Smooth muscle cell (in vitro differentiated cells): ENCODE data around the gene FHL5. TPM values are rescaled to one million over a fixed set of nuclear protein-coding genes. Genes with fewer than 3 reads are reported as not detected.

Source experiments
- DNase-seq: peaks from one replicate; lab custom pipeline; 2025; ENCODE audit not compliant: unreplicated experiment; lab: John Stamatoyannopoulos, UW
- H2AFZ ChIP-seq: fragments of 200-600 bp; sonication (generic); 2 replicates; pipeline ENCODE4 v1.6.0; 2016; ENCODE audit warnings: antibody characterized with exemption, low read depth, mild to moderate bottlenecking
- H3F3A ChIP-seq: fragments of 200-600 bp; sonication (generic); 2 replicates; pipeline ENCODE4 v1.6.0; 2017; ENCODE audit warnings: antibody characterized with exemption, low read depth
- H3K27ac ChIP-seq: fragments of 200-600 bp; sonication (generic); 2 replicates; pipeline ENCODE4 v1.5.1; 2016; ENCODE audit warnings: low read depth, mild to moderate bottlenecking
- H3K27me3 ChIP-seq: fragments of 200-600 bp; sonication (generic); 2 replicates; pipeline ENCODE4 v1.6.1; 2016; ENCODE audit warnings: low read depth, mild to moderate bottlenecking
- H3K36me3 ChIP-seq: fragments of 200-600 bp; sonication (generic); 2 replicates; pipeline ENCODE4 v1.5.1; 2016; ENCODE audit warnings: low read depth
- H3K4me1 ChIP-seq: fragments of 200-600 bp; sonication (generic); 2 replicates; pipeline ENCODE4 v1.5.1; 2016; ENCODE audit warnings: low read depth
- H3K4me2 ChIP-seq: fragments of 200-600 bp; sonication (generic); 2 replicates; pipeline ENCODE4 v1.6.0; 2016; ENCODE audit warnings: mild to moderate bottlenecking
- H3K4me3 ChIP-seq: fragments of 200-600 bp; sonication (generic); 2 replicates; pipeline ENCODE4 v1.5.1; 2016; ENCODE audit warnings: mild to moderate bottlenecking
- H3K79me2 ChIP-seq: fragments of 200-600 bp; sonication (generic); 2 replicates; pipeline ENCODE4 v1.6.0; 2016; ENCODE audit warnings: low read depth, mild to moderate bottlenecking
- H3K9ac ChIP-seq: fragments of 200-600 bp; sonication (generic); 2 replicates; pipeline ENCODE4 v1.6.0; 2016; ENCODE audit warnings: low read depth
- H3K9me3 ChIP-seq: fragments of 200-600 bp; sonication (generic); replicated peaks from 2 replicates; pipeline ENCODE4 v1.5.1; 2016; ENCODE audit warnings: low read depth
- H4K20me1 ChIP-seq: fragments of 200-600 bp; sonication (generic); 2 replicates; pipeline ENCODE4 v1.6.0; 2016; ENCODE audit warnings: low read depth
- WGBS: methylation state at CpG from one replicate; pipeline ENCODE4 v1.1.7; 2016; ENCODE audit warnings: low lambda C conversion rate; 5-methylcytosine and 5-hydroxymethylcytosine counted together
- polyA plus RNA-seq: library from polyadenylated mRNA; unstranded; fragments of >200 nt; fragmentation: Nextera tagmentation; extraction: Ambion mirVana; gene quantifications from 2 replicates; pipeline ENCODE4 v1.2.1, GENCODE V29; 2016
- total RNA-seq: library from RNA; depleted of rRNA; stranded (reverse); fragments of >200 nt; gene quantifications from 2 replicates; pipeline ENCODE4 v1.2.3, GENCODE V29; 2014
- TF ChIP-seq, protein P1 (sequence below): fragments of 200-600 bp; sonication (generic); IDR thresholded peaks from 2 replicates; pipeline ENCODE4 v1.5.1; 2017; ENCODE audit warnings: borderline replicate concordance, mild to moderate bottlenecking, antibody characterized with exemption; ENCODE audit not compliant: insufficient read depth, poor library complexity, severe bottlenecking

FHL5 gene
- total and polyA plus RNA-seq, 2 experiments from 2014 or later = not detected

DNA sequence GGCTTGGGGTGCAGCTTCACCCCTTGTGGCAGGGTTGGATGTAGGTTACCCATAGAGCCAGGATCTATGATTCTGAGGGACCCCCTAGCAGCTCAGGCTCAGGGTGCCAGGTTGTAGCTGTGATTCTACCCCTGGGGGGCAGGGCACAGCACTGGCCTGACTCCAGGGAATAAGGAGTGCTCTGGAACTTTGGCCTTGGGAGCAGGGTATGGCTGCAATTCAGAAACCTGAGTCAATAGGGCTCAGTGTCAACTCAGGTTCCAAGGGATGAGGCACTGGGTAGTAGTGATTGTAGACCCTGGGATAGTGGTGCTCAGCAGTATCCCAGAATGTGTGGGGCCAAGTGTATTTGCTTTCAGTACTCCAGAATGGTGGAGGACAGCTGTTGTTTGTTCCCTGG, 8.6 kb downstream of the FHL5 start:
- Histone ChIP-seq H3K4me3 (no peak overlapping the region), H3K4me2 (no peak overlapping the region)
- no peak for DNase-seq

DNA sequence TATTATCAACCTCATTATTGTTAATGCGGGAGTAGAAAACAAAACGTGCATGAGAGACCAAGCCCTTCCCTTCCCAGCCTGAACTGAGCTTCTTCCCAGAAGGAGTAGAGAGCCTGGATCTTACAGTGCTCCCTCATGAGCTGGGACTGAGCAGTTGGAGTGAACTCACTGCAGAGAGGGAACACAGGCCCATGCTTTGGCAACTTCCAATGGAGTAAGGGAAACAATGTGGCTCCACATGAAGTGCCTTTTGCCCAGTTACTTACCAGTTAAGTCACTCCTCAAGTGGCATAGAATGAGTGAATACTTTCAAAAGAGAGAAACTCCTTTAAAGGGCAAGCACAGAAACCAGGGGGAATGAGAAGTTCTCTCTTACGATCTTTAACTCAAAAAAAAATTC, 12.4 kb downstream of the FHL5 start:
- H3K36me3 ChIP-seq = no peaks in the 10 kb centered on the region
- TF ChIP-seq, protein P1, sequence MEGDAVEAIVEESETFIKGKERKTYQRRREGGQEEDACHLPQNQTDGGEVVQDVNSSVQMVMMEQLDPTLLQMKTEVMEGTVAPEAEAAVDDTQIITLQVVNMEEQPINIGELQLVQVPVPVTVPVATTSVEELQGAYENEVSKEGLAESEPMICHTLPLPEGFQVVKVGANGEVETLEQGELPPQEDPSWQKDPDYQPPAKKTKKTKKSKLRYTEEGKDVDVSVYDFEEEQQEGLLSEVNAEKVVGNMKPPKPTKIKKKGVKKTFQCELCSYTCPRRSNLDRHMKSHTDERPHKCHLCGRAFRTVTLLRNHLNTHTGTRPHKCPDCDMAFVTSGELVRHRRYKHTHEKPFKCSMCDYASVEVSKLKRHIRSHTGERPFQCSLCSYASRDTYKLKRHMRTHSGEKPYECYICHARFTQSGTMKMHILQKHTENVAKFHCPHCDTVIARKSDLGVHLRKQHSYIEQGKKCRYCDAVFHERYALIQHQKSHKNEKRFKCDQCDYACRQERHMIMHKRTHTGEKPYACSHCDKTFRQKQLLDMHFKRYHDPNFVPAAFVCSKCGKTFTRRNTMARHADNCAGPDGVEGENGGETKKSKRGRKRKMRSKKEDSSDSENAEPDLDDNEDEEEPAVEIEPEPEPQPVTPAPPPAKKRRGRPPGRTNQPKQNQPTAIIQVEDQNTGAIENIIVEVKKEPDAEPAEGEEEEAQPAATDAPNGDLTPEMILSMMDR = no peak
- 95% methylated on average over 3 of the region's 3 CpGs for WGBS
- no peak overlapping the region for H2AFZ ChIP-seq
- DNase-seq = no peak
- H3K79me2 ChIP-seq = no peaks in the 10 kb centered on the region
- no peak overlapping the region for H3K4me3 ChIP-seq
- H3K27me3 ChIP-seq = no peaks in the 10 kb centered on the region
- no peak overlapping the region for H3K4me2 ChIP-seq
- H3K9ac ChIP-seq = no peak overlapping the region
- no peaks in the 10 kb centered on the region for H3F3A ChIP-seq
- H3K4me1 ChIP-seq = no peaks in the 10 kb centered on the region
- H3K27ac ChIP-seq = no peak overlapping the region
- H3K9me3 ChIP-seq = no peaks in the 10 kb centered on the region
- no peaks in the 10 kb centered on the region for H4K20me1 ChIP-seq

More for the DNA sequence above, 8.6 kb downstream of the FHL5 start:
- Histone ChIP-seq H3K9ac (no peak overlapping the region), H2AFZ (no peak overlapping the region), H4K20me1 (no peaks in the 10 kb centered on the region), H3K27me3 (no peaks in the 10 kb centered on the region), H3K4me1 (no peaks in the 10 kb centered on the region), H3K9me3 (peaks cover 6% of the 10 kb centered on the region), H3K36me3 (no peaks in the 10 kb centered on the region), H3F3A (no peaks in the 10 kb centered on the region), H3K27ac (no peak overlapping the region), H3K79me2 (no peaks in the 10 kb centered on the region)
- TF ChIP-seq, protein P1 = no peak

DNA sequence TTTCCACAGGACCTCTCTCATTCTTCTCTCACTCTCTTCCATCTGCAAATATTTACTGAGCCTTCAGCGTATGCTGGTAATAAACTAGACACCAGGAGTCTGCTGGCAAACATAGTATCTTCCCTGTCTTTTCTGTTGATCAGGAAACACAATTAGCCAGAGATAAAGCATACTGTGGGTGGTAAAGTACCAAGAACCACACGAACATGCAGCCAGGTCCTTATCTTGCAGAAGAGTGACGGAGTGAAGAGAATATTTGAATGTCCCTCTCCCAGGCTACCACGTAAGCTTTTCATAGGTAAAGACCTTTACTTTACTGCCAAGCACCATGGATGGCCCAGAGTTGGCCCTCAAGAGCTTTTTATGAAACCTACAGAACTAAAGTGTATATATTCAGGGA, 13.3 kb downstream of the FHL5 start:
- no peaks in the 10 kb centered on the region for H3K4me1 ChIP-seq
- no peak overlapping the region for H2AFZ ChIP-seq
- no peak overlapping the region for H3K4me2 ChIP-seq
- DNase-seq = no peak
- H3K27me3 ChIP-seq = no peaks in the 10 kb centered on the region
- H3F3A ChIP-seq = no peaks in the 10 kb centered on the region
- H3K79me2 ChIP-seq = no peaks in the 10 kb centered on the region
- H3K4me3 ChIP-seq = no peak overlapping the region
- H3K9me3 ChIP-seq = no peaks in the 10 kb centered on the region
- H3K36me3 ChIP-seq = no peaks in the 10 kb centered on the region
- 73% methylated on average over 4 of the region's 4 CpGs for WGBS
- TF ChIP-seq, protein P1 = no peak
- H3K27ac ChIP-seq = no peak overlapping the region
- H3K9ac ChIP-seq = no peak overlapping the region
- H4K20me1 ChIP-seq = no peaks in the 10 kb centered on the region

DNA sequence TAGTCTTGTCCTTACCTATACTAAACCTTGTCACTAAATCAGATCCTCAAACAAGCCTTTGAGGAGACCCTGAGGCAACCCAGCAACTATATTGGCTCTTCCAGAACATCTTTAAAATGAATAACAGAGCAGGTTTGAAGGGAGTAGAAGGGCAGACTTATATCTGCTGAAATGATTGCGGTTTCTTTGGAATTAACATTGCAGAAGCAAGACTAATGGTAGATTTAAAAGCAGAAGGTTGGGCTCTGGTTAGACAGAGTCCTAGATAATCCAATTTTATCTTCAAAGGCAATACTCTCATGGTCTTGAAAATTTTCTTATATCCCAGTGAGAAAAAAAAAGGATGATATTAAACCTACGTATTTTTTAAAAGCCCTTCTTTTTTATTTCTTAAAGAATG, 19.1 kb downstream of the FHL5 start:
- TF ChIP-seq, protein P1 = no peak
- DNase-seq = no peak
- H3K9me3 ChIP-seq = no peaks in the 10 kb centered on the region
- H3K9ac ChIP-seq = no peak overlapping the region
- no peaks in the 10 kb centered on the region for H3K79me2 ChIP-seq
- H3K27ac ChIP-seq = no peak overlapping the region
- WGBS = 90% methylated on average over 2 of the region's 2 CpGs
- H2AFZ ChIP-seq = no peak overlapping the region
- H4K20me1 ChIP-seq = no peaks in the 10 kb centered on the region
- H3K27me3 ChIP-seq = no peaks in the 10 kb centered on the region
- H3K4me2 ChIP-seq = no peak overlapping the region
- H3K4me1 ChIP-seq = no peaks in the 10 kb centered on the region
- H3K36me3 ChIP-seq = no peaks in the 10 kb centered on the region
- H3K4me3 ChIP-seq = no peak overlapping the region
- H3F3A ChIP-seq = no peaks in the 10 kb centered on the region
